ENCODE results near the gene DOCK4. TPM values are rescaled to one million over a fixed set of nuclear protein-coding genes. Genes with fewer than 3 reads are reported as not detected.

Gene DOCK4
- total RNA-seq, 4 donors from 2014 or later: 14.0 to 48.1 (median 30.9) TPM

DNA sequence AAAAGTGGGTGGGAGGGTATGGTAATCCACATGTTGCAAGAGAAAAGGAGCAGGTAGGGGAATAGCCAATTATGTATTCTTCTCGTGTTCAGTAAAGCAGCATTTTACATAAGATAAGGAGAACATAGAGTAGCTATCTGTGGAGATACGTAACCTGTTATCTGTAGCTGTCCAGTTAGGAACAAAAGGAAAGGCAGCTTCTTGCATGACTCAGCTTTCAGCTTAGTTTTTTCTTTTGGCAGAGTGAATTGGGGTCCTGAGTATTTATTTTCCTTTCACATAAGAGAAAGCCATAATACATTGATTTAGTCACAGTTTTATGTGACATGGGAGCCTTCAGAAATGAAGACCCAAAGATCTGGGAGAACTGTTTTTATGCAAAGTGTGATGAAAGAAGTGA is 527.2 kb downstream of the DOCK4 start:
- H3K27me3 ChIP-seq: no peaks in the 10 kb centered on the region
- no peaks in the 10 kb centered on the region for H3K9me3 ChIP-seq
- no peak for DNase-seq
- no peak overlapping the region for H3K27ac ChIP-seq
- WGBS, 2 donors: 87 to 94% methylated on average over 2 of the region's 2 CpGs
- no peak overlapping the region for H3K4me3 ChIP-seq (replicated peaks in 1 of 3)
- no peaks in the 10 kb centered on the region for H3K4me1 ChIP-seq
- TF ChIP-seq CTCF (IDR thresholded peaks at IDR 0.05): no peak
- TF ChIP-seq POLR2A (IDR thresholded peaks at IDR 0.05): no peak
- intact Hi-C loops (cut with DNase I): no loop called here
- H3K36me3 ChIP-seq: no peaks in the 10 kb centered on the region

DNA sequence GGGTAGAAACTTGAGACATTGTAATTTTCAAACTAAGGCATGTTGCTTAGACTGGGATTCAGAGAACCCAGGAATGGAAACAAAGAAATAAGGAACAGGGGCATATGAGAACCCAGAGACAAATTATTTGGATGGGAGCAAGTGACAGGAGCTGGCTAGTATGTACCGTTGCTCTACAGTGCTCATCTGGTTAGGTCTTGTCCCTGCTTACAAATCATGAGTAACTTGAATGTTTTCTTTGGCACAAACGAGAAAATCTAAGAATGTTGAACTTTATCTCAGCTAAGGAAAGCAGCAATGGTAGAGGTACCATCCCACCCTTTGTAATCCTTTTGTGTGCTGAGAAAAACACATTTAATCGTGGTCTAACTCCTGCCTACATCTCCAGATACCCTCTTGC is 527.9 kb downstream of the DOCK4 start:
- H3K4me1 ChIP-seq: no peaks in the 10 kb centered on the region
- H3K36me3 ChIP-seq: no peaks in the 10 kb centered on the region
- intact Hi-C loops (cut with DNase I): no loop called here
- H3K27ac ChIP-seq: no peak overlapping the region
- no peak overlapping the region for H3K4me3 ChIP-seq (replicated peaks in 1 of 3)
- WGBS, 2 donors: 54 to 63% methylated on average over 3 of the region's 3 CpGs
- DNase-seq: no peak
- no peak for TF ChIP-seq CTCF (IDR thresholded peaks at IDR 0.05)
- no peak for TF ChIP-seq POLR2A (IDR thresholded peaks at IDR 0.05)
- no peaks in the 10 kb centered on the region for H3K27me3 ChIP-seq
- H3K9me3 ChIP-seq: no peaks in the 10 kb centered on the region

GRCh38 chr7:111677848-111678247 is 528.4 kb downstream of the DOCK4 start:
- no peak for DNase-seq
- H3K27me3 ChIP-seq: no peaks in the 10 kb centered on the region
- H3K27ac ChIP-seq: no peak overlapping the region
- H3K9me3 ChIP-seq: no peaks in the 10 kb centered on the region
- no peak overlapping the region for H3K4me3 ChIP-seq (replicated peaks in 1 of 3)
- H3K36me3 ChIP-seq: no peaks in the 10 kb centered on the region
- no peak for TF ChIP-seq POLR2A (IDR thresholded peaks at IDR 0.05)
- TF ChIP-seq CTCF (IDR thresholded peaks at IDR 0.05): no peak
- intact Hi-C loops (cut with DNase I): no loop called here
- no peaks in the 10 kb centered on the region for H3K4me1 ChIP-seq

DNA sequence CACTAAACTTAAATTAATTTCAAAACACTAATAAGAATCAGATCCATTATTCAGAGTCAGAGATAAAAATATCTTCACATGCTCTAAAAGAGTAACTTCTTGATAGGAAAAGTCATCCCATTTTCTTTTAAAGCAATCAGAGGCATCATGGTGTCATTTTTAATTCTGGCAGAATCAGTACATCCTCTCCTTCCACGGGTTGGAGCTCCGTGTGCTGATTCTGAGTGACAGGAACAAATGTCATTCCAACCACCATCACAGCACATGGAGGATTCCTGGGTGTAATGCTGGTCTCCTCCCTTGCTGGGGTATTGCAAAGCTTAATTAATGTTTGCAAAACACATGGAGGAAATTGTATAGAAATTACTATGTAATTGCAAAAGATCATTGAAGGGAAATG is 529.4 kb downstream of the DOCK4 start:
- 25 to 71% methylated on average over 2 of the region's 2 CpGs for whole genome bisulfite sequencing, 2 donors
- Histone ChIP-seq H3K4me3 (replicated peaks in 1 of 3) (no peak overlapping the region), H3K4me1 (no peaks in the 10 kb centered on the region), H3K27me3 (no peaks in the 10 kb centered on the region), H3K36me3 (no peaks in the 10 kb centered on the region), H3K27ac (no peak overlapping the region), H3K9me3 (no peaks in the 10 kb centered on the region)
- intact Hi-C loops (cut with DNase I): no loop called here
- TF ChIP-seq CTCF (IDR thresholded peaks at IDR 0.05) (no peak), POLR2A (IDR thresholded peaks at IDR 0.05) (no peak)
- DNase-seq: no peak

Small RNA genes within 50 kb of the gene (small RNA-seq; reads per million reads assigned to genes)
- gene RNA5SP237: not detected

Other genes with a start within 250 kb of the DOCK4 start
- gene ZNF277, start 296 bp upstream of the DOCK4 start, total RNA-seq: 10 to 100 TPM; 28.4 to 45.4 (median 36.5) TPM
- 10 to 100 TPM; 34.5 to 84.8 (median 57.1) TPM for gene IFRD1, start 244.1 kb upstream of the DOCK4 start, total RNA-seq

All from thyroid gland (tissue), 4 donors.